GM12892 (cell line): ENCODE results near the gene PNKD.

Source experiments
- POLR2A ChIP-seq: IDR thresholded peaks from 2 replicates; pipeline ENCODE4 v1.6.1; 2011; ENCODE audit warnings: low read depth, low read length, control low read depth
- POLR2AphosphoS5 ChIP-seq: IDR thresholded peaks from 2 replicates; pipeline ENCODE4 v1.6.1; 2011; ENCODE audit warnings: low read depth, low read length, control low read depth
- TAF1 ChIP-seq: IDR thresholded peaks from 2 replicates; pipeline ENCODE4 v1.6.1; 2011; ENCODE audit warnings: low read depth, mild to moderate bottlenecking, control low read depth, low read length, borderline replicate concordance

DNA sequence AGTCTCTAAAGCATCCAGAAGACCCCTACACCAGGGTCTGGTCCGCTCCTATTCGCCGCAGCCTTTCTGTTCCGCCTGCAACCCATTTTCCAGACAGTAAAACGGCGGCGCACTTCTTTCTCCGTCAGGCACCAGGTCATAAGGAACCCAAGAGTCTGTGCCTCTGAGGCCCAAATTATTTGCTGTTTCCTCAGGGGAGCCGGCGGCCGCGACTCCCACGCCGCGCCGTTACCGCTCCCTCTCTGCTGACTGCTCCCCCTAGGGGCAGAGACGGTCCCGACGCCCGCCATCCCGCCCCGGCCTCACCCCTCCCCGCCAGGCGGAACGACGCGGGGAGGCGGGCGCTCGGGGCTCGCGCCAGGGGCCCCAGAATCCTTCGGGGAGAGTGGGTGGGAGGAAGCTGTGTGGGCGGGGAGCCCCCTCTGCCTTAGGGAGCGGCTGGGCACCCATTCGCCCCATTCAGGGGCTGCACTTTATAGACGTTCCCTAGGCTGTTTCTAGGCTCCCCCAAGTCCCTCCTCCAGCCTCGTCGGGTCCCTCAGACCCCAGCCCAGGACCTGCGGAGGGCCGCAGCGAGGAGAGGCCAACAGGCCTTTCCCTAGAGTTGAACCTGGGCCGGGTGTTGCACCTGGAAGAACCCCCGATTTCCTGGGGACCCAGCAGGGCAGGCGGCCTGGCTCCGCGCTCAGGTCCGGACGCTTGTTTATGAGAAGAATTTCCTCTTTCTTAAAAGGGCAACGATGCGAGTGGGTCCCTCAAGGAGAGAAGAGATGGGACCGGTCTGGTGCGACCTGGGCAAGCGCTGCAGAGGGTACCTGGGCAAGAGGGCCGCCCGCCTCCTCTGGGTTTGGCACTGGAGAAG is 125.7 kb downstream of the PNKD start:
- TF ChIP-seq POLR2AphosphoS5 (no peak; the same call in 1 of the 2 replicates), POLR2A (peak; percentile 51; the same call in 1 of the 2 replicates), TAF1 (peak; percentile 31; the same call in 1 of the 2 replicates)
